ENCODE data around the gene CLPTM1L. TPM values are rescaled to one million over a fixed set of nuclear protein-coding genes. Genes with fewer than 3 reads are reported as not detected.
"Not testable (repeated sequence)": the region's sequence is repeated elsewhere in the genome, so short reads cannot be mapped to it uniquely, and the experiment has no call there.

Gene CLPTM1L
- total and polyA plus RNA-seq, 2 donors (not counting 1 experiment from before 2014, with no cell fraction given) = 78.4 to 99.9 TPM

DNA sequence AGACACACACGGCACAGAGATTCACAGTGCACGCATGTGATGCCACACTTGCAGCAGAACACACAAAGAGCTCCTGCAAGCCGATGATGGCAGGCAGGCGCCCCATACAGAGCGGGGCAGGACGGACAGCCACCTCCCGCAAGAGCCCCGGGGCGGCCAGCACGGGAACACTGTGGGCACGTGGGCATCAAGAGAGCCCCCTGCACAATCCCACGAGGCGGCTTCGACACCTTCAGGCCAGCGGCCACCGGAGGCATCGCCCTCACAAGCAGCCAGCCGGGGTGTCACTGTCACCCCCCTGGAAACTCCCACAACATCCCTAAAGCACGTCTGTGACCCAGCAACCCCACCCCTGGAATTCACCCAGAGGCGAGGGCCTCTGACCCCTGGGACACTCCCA lies 68.0 kb downstream of the CLPTM1L start:
- Histone ChIP-seq H3K27me3 (replicated peaks in 1 of 4; ENCODE audit: control extremely low read depth in 1 of 4, control insufficient read depth in 3 of 4, insufficient read depth in 4 of 4, low read length in 3 of 4) (no peaks in the 10 kb centered on the region), H3K4me1 (ENCODE audit: control insufficient read depth in 2 of 2, insufficient read depth in 2 of 2, low read length in 2 of 2) (no peaks in the 10 kb centered on the region), H3K79me2 (ENCODE audit: control insufficient read depth, insufficient read depth, low read length) (no peaks in the 10 kb centered on the region), H3K4me3 (ENCODE audit: control extremely low read depth in 1 of 5, extremely low read depth in 1 of 5, insufficient read depth in 1 of 5, low read depth in 2 of 5, low read length in 4 of 5) (no peak overlapping the region), H3K9ac (ENCODE audit: low read length) (no peak overlapping the region), H3K9me3 (ENCODE audit: control extremely low read depth in 1 of 3, control insufficient read depth in 2 of 3, insufficient read depth in 1 of 3, low read length in 2 of 3) (peaks cover 0 to 19% (median 0%) of the 10 kb centered on the region in 3 donors), H3K27ac (ENCODE audit: low read length in 2 of 2) (no peak overlapping the region), H3K36me3 (replicated peaks in 1 of 2; ENCODE audit: control extremely low read depth in 1 of 2, control insufficient read depth in 1 of 2, extremely low read depth in 1 of 2, insufficient read depth in 2 of 2, low read length in 1 of 2) (no peaks in the 10 kb centered on the region), H2AFZ (ENCODE audit: insufficient read depth, low read depth, low read length, poor library complexity, severe bottlenecking) (no peak overlapping the region), H3K4me2 (replicated peaks; ENCODE audit: low read depth, low read length, poor library complexity, severe bottlenecking) (no peak overlapping the region), H4K20me1 (ENCODE audit: control insufficient read depth, insufficient read depth, low read length, poor library complexity, severe bottlenecking) (no peaks in the 10 kb centered on the region)
- no peak for DNase-seq
- no peak overlapping the region for H3K4me3 Mint-ChIP-seq
- ChIA-PET POLR2A (no interaction called here), CTCF (no interaction called here)
- intact Hi-C loops (cut with micrococcal nuclease) = no loop called here
- 96% methylated on average over 19 of the region's 20 CpGs for WGBS (ENCODE audit: insufficient coverage)
- H3K27ac Mint-ChIP-seq = no peak overlapping the region
- H3K27me3 Mint-ChIP-seq = no peaks in the 10 kb centered on the region
- TF ChIP-seq EZH2 (IDR thresholded peaks at IDR 0.05; ENCODE audit: borderline replicate concordance, insufficient read depth, low read depth, low read length, poor library complexity, severe bottlenecking) = no peak
- TF ChIP-seq, protein P1, sequence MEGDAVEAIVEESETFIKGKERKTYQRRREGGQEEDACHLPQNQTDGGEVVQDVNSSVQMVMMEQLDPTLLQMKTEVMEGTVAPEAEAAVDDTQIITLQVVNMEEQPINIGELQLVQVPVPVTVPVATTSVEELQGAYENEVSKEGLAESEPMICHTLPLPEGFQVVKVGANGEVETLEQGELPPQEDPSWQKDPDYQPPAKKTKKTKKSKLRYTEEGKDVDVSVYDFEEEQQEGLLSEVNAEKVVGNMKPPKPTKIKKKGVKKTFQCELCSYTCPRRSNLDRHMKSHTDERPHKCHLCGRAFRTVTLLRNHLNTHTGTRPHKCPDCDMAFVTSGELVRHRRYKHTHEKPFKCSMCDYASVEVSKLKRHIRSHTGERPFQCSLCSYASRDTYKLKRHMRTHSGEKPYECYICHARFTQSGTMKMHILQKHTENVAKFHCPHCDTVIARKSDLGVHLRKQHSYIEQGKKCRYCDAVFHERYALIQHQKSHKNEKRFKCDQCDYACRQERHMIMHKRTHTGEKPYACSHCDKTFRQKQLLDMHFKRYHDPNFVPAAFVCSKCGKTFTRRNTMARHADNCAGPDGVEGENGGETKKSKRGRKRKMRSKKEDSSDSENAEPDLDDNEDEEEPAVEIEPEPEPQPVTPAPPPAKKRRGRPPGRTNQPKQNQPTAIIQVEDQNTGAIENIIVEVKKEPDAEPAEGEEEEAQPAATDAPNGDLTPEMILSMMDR (IDR thresholded peaks at IDR 0.05) = no peak
- no peaks in the 10 kb centered on the region for H3K4me1 Mint-ChIP-seq
- H3K9me3 Mint-ChIP-seq (ENCODE audit: insufficient read depth) = no peaks in the 10 kb centered on the region
- ATAC-seq (ENCODE audit: low read depth) = no peak

DNA sequence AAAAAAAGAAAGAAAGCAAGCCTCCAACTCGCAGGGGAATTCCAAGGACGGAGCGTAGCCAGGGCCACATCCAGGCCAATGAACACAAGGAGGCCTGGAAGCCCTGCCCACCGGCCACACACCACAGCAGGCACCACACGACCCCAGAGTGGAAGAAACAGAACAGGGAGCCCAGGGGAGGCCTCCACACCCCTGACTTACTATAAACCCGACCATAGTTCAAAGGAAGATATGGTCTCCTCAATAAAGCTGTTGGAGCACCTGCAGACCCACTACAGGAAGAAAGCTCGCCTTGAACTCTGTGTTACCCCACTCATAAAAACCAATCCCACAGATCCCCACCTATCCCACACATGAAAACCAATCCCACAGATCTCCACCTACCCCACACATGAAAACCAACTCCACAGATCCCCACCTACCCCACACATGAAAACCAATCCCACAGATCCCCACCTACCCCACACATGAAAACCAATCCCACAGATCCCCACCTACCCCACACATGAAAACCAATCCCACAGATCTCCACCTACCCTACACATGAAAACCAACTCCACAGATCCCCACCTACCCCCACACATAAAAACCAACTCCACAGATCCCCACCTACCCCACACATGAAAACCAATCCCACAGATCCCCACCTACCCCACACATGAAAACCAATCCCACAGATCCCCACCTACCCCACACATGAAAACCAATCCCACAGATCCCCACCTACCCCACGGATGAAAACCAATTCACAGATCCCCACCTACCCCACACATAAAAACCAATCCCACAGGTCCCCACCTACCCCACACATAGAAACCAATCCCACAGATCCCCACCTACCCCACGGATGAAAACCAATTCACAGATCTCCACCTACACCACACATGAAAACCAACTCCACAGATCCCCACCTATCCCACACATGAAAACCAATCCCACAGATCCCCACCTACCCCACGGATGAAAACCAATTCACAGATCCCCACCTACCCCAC lies 69.2 kb downstream of the CLPTM1L start:
- peaks cover 0 to 19% (median 0%) of the 10 kb centered on the region in 3 donors for H3K9me3 ChIP-seq (ENCODE audit: control extremely low read depth in 1 of 3, control insufficient read depth in 2 of 3, insufficient read depth in 1 of 3, low read length in 2 of 3)
- H3K4me1 Mint-ChIP-seq; H3K27ac Mint-ChIP-seq; intact Hi-C loops (cut with micrococcal nuclease); H3K79me2 ChIP-seq (ENCODE audit: control insufficient read depth, insufficient read depth, low read length); CTCF ChIA-PET; H3K27ac ChIP-seq (ENCODE audit: low read length in 2 of 2); H3K4me3 ChIP-seq (ENCODE audit: control extremely low read depth in 1 of 5, extremely low read depth in 1 of 5, insufficient read depth in 1 of 5, low read depth in 2 of 5, low read length in 4 of 5); H3K36me3 ChIP-seq (replicated peaks in 1 of 2; ENCODE audit: control extremely low read depth in 1 of 2, control insufficient read depth in 1 of 2, extremely low read depth in 1 of 2, insufficient read depth in 2 of 2, low read length in 1 of 2); DNase-seq; POLR2A ChIA-PET; H2AFZ ChIP-seq (ENCODE audit: insufficient read depth, low read depth, low read length, poor library complexity, severe bottlenecking); H3K27me3 Mint-ChIP-seq; H3K4me3 Mint-ChIP-seq; ATAC-seq (ENCODE audit: low read depth); H4K20me1 ChIP-seq (ENCODE audit: control insufficient read depth, insufficient read depth, low read length, poor library complexity, severe bottlenecking); H3K27me3 ChIP-seq (replicated peaks in 1 of 4; ENCODE audit: control extremely low read depth in 1 of 4, control insufficient read depth in 3 of 4, insufficient read depth in 4 of 4, low read length in 3 of 4); H3K4me1 ChIP-seq (ENCODE audit: control insufficient read depth in 2 of 2, insufficient read depth in 2 of 2, low read length in 2 of 2); H3K9ac ChIP-seq (ENCODE audit: low read length); H3K4me2 ChIP-seq (replicated peaks; ENCODE audit: low read depth, low read length, poor library complexity, severe bottlenecking); H3K9me3 Mint-ChIP-seq (ENCODE audit: insufficient read depth): not testable (repeated sequence)
- 93% methylated on average over 7 of the region's 10 CpGs for WGBS (ENCODE audit: insufficient coverage)
